OCI-LY7 (cell line): ENCODE data around the gene TECPR2.

Experiments used
- CTCF ChIP-seq: fragments of 200-600 bp; sonication (generic); conservative IDR thresholded peaks from 2 replicates; pipeline ENCODE4 v1.5.1; 2014; ENCODE audit warnings: mild to moderate bottlenecking, antibody characterized with exemption, low read length, moderate library complexity, mixed read lengths
- EZH2phosphoT487 ChIP-seq: fragments of 200-600 bp; sonication (generic); IDR thresholded peaks from 2 replicates; pipeline ENCODE4 v1.6.1; 2018; ENCODE audit warnings: low read depth, borderline replicate concordance, mild to moderate bottlenecking, mixed run types, antibody characterized with exemption, low read length, moderate library complexity, mixed read lengths

GRCh38 chr14:102440392-102440791 is 77.7 kb downstream of the TECPR2 start:
- no peak for TF ChIP-seq CTCF
- no peak for TF ChIP-seq EZH2phosphoT487
